GM18909 (cell line): ENCODE measurements around the gene PHLPP1.

Experiments
- ATAC-seq: cut with Tn5 transposase; IDR thresholded peaks from one replicate; pipeline ENCODE4 v1.9.1; 2021; ENCODE audit warnings: mild to moderate bottlenecking; ENCODE audit not compliant: unreplicated experiment, poor library complexity

Gene PHLPP1

DNA sequence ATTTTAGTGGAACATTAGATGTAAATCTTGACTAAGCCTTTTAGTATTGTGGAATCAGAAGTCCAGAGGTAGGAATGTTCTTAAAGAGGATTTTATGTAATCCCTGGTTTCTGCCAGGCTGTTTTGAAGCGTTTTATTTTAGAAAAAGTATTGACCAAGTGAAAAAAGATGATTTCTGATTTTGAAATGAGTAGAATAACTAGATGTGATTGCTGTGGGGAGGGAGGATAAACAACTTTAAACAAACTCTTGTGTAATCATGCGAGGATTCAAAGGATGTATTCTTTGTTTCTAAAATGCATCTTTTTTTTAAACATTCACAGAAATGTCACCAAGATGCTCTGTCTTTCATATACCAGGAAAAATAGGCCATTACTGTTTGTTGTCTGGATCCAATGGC lies 53.9 kb downstream of the PHLPP1 start:
- no peak for ATAC-seq

- ATAC-seq = no peak
These were observed 56.3 kb downstream of the PHLPP1 start for GRCh38 chr18:62771494-62772270.

DNA sequence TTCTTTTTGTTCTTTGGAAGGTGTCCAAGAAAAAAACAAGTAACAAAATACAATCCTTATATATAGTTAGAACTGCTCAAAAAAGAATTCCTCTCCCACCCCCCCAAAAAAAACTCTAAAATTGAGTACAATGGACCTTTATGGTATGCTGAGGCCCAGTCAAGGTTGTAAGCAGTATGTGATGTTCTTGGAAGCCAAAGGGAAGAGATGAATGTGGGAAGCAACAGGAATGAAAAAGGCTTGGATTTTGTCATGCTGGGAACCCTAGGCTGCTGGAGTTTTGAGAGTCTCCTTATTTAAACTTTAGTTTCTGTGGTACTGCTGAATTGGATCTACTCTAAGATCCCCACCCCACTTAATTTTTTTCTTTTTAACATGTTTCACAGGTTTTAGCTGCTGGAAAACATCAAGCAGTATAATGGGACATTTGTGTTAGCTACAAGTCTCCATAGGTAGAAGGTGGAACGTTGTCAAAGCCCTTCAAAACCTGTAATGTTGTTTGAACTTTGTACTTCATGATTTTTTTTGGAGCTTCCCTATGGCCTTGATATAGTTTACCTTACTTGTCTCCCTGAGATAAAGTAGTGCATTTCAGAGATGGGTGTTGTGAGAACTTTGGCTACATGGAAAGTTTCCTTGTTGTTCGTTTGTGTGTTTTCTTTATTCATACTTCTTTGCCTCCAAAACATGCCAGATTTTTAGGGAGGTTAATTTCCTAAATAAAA lies 57.7 kb downstream of the PHLPP1 start:
- ATAC-seq = no peak

DNA sequence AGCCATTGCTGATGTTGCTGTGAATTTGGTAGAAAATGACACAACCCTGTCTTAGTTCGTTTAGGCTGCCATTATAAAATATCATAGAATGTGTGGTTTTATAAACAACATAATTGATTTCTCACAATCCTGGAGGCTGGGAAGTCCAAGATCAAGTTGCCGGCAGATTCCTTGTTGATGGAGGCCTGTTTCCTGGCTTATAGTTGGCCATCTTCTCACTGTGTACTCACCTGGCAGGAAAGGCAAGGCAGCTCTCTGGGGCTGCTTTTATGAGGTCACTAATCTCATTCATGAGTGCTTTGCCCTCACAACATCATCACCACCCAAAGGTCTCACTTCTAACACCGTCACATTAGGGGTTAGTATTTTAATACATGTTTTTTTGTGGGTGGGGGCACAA lies 58.4 kb downstream of the PHLPP1 start:
- ATAC-seq = no peak

DNA sequence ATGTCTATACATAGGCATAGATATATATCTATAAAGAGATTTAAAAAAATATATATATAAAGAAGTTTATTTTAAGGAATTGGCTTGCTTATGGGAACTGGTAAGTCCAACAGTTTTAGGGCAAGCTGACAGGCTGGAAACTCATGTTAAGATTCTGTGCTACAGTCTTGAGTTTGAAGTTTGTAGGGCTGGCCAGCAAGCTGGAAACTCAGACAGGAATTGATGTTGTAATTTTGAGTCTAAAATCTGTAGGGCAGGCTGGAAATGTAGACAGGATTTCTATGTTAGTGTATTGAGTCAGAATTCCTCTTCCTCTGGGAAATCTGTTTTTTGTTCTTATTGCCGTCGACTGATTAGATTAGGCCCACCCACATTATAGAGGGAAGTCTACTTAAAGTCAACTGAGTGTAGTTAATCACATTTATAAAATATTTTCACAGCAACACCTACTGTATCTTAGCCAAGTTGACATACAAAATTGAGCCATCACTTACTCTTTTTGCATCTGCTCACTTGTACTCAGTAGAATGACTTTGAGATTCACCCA lies 60.8 kb downstream of the PHLPP1 start:
- no peak for ATAC-seq

DNA sequence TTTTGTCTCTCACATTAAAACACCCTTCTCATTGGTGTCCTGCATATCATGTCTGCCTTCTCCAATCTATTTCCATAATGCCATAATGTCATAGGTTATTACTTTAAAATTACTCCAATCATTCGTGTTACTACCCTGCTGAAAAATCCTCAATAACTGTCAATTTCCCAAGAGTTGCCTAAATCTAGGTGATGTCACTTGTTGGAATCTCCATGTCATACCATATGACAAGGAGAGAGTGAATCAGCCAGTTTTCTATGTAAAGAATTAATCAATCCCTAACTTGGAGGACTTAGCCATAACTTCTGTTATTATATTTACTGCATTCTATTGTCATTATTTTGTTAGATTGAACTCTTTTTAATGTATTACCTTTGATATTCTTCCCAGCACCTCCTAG lies 62.5 kb downstream of the PHLPP1 start:
- ATAC-seq = no peak

DNA sequence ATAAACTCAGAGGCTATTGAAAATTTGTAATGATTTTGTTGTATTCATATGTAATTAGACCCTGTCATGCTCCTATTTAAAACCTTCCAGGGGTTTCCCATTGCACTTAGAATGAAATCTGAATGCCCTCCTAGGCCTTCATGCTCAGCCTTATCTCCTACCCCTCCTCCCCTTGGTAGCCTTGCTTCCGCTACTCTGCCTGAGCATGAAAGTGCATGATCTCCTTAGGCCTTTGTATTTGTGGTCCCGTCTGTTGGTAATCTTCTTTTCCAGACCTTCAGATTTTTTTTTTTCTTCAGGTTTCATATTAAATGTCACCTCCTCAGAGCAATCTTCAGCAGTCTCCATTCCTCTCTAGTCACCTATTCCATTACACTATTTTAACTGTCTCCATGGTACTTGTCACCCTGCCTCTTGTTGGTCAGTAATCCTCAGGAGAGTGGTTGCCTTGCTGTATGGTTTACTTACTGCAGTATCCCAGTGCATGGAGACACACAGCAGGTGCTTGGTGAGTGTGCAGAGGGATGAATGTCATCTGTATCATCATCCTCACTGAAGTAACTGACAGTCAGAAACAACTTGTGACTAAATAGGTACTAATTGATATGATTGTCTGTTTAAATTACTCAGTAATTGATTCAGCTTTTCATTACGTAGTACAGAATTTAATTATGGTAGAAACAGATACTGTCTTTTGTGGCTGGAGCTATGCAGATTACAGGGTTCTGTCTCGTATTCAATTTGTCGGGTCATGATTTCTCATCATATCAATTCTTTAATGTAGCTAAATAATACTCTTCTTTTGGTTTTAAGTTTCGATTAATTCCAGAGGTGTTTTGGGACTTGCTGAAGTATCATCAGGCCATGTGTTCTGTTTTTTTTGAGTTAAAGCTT lies 63.9 kb downstream of the PHLPP1 start:
- ATAC-seq = no peak

DNA sequence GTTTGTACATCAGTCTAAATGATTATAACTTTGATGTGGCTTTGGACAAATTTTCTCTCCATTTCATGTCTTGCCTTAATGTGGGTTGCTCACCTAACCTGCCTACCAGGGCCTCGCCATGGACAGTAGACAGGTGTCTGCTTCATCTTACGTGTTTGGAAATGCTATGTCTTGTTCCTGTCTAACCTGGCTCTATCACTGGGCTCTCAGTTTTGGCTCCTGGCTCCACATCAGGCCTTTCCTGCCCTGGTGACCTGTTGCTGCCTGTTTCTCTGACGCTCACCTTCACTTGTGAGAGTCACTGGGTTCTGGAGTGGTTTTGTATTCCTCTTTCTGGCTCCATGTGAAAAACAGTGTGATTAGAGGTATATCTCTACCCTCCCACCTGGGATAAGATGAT lies 65.9 kb downstream of the PHLPP1 start:
- no peak for ATAC-seq

GRCh38 chr18:62781893-62782292 lies 66.6 kb downstream of the PHLPP1 start:
- no peak for ATAC-seq

GRCh38 chr18:62784338-62784965 lies 69.1 kb downstream of the PHLPP1 start:
- ATAC-seq = peak; percentile 70

- no peak for ATAC-seq
These were observed 69.6 kb downstream of the PHLPP1 start for GRCh38 chr18:62784966-62785413.

- ATAC-seq = no peak
These were observed 71.3 kb downstream of the PHLPP1 start for GRCh38 chr18:62786689-62787088.

- no peak for ATAC-seq
These were observed 72.8 kb downstream of the PHLPP1 start for GRCh38 chr18:62788111-62788510.

DNA sequence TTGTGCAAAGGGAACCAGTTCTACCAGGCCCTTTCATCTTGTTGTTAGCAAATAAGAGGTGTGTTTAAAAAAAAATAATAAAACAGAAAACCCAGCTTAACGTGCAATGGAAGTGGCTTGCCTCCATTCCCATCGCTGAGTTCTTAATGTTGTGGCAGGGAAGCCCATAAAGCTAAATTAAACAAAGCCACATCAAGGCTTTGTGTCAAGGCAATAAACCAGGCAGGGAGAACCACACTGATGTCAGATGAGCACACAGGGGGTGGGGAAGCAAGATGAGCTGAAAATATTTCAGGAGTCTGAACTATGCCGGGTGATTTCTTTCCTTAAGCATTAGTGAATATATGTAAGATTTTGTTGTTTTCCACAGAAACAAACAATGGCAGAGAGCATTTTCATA lies 73.5 kb downstream of the PHLPP1 start:
- ATAC-seq = no peak

DNA sequence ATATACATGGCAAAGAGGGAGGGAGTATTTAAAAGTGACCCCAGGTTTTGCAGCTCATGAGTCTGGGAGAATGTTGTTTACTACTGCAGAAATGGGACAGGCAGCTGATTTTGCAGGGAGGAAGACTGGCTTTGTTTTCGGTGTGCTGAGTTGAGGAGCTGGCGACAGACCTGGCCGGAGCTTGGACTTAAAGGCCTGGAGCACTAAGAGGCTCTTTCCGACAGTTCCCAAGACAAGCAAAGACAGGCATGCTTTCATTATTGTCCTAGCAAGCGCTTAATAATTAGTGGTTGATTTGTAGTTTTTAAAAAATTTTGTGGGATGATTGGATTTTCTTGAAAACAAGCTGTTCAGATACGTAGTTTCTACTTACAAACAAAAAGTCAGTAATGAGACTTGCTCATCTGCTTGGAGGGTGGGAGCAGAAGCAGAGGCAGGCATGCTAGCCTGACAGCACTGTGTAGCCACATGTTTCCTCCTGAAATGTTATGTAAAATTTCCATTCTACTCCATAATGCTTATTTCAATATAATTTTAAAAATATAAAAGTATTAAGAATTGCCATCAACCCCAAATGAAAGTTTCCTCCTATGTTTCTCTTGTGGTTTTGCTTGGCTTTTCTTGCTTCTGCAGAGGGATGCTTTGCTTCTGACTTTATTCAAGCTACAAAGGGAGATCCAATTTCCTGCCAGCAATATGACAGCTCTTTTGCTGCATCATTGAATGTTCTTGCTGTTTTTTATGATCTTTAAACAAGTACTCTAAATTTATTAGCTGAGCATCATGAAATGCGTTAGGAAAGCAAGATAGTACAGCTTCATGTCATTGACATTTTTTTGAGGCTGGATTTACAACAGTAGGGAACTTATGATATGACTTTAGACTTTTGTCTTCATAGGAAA lies 75.8 kb downstream of the PHLPP1 start:
- no peak for ATAC-seq

- no peak for ATAC-seq
These were observed 76.7 kb downstream of the PHLPP1 start for GRCh38 chr18:62792016-62792415.

DNA sequence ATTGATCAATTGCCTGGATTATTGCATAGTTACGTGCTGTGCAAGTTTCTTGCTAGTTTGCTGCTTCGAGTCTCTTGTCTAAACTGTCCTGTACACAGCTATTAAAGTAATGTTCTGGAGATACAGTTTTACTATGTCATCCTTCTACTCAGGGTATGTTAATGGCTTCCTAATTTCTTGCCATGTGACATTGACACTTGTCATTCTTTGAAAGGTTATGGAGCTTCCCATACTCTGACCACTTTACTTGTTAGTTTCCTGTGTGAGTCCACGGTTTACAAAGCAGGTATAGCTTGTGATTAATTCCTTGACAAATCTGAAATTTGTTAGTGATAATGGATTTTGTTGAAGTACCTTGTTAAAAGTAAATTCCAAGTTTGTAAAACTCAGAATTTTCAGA lies 80.5 kb downstream of the PHLPP1 start:
- ATAC-seq = no peak

- ATAC-seq = no peak
These were observed 80.9 kb downstream of the PHLPP1 start for GRCh38 chr18:62796216-62796621.

- no peak for ATAC-seq
These were observed 82.0 kb downstream of the PHLPP1 start for GRCh38 chr18:62797329-62797728.
